B cell (primary cell): ENCODE results near the gene PHKA2. TPM values are rescaled to one million over a fixed set of nuclear protein-coding genes. Genes with fewer than 3 reads are reported as not detected.

Source experiments
- ATAC-seq: fragments of 200-7000 bp; cut with Tn5 transposase; one replicate; pipeline ENCODE4 v1.10.0; 2021; ENCODE audit warnings: low read depth, mild to moderate bottlenecking, moderate number of reproducible peaks, moderate library complexity
- CTCF ChIA-PET: fragments of 350-600 bp; sonication (Branson Sonifier 250); formaldehyde crosslinking; loops from one replicate; lab custom pipeline; 2021; ENCODE audit warnings: antibody characterized with exemption, inconsistent platforms; lab: Charles Lee
- POLR2A ChIA-PET: fragments of 350-600 bp; sonication (Branson Sonifier 250); formaldehyde crosslinking; loops from one replicate; lab custom pipeline; 2021; ENCODE audit warnings: antibody characterized with exemption; lab: Charles Lee
- DNase-seq: peaks from one replicate; pipeline ENCODE4 v3.0.0; 2013
- H2AFZ ChIP-seq: 2 replicates; pipeline ENCODE4 v1.6.1; 2012; ENCODE audit warnings: mild to moderate bottlenecking, low read depth, low read length; ENCODE audit not compliant: insufficient read depth, poor library complexity, severe bottlenecking
- H3K27ac ChIP-seq, 2 donors: 1 replicate in 1 of 2; 2 replicates in 1 of 2; pipeline ENCODE4 v1.5.1; 2012 to 2013; ENCODE audit warnings: low read length in 2 of 2, mild to moderate bottlenecking in 2 of 2, moderate library complexity in 1 of 2
- H3K27me3 ChIP-seq, 4 experiments: fragments of 200-600 bp in 1 of 4; sonication (generic) in 1 of 4; replicated peaks in 1 of 4; 1 replicate in 2 of 4; 2 replicates in 2 of 4; pipeline versions ENCODE4 v1.6.1 to v1.7.0; 2013 to 2016; ENCODE audit warnings: low read length in 3 of 4, mild to moderate bottlenecking in 2 of 4, mixed read lengths in 1 of 4, moderate library complexity in 1 of 4; ENCODE audit not compliant: insufficient read depth in 4 of 4, control insufficient read depth in 3 of 4; ENCODE audit errors: control extremely low read depth in 1 of 4
- H3K36me3 ChIP-seq, 2 experiments: replicated peaks in 1 of 2; 1 replicate in 1 of 2; 2 replicates in 1 of 2; pipeline versions ENCODE4 v1.6.1 to v1.7.1; 2013; ENCODE audit warnings: low read length in 1 of 2; ENCODE audit not compliant: insufficient read depth in 2 of 2, control insufficient read depth in 1 of 2; ENCODE audit errors: control extremely low read depth in 1 of 2, extremely low read depth in 1 of 2
- H3K4me1 ChIP-seq, 2 donors: fragments of 200-600 bp in 1 of 2; sonication (generic) in 1 of 2; 1 replicate in 1 of 2; 2 replicates in 1 of 2; pipeline versions ENCODE4 v1.5.1 to v1.6.1; 2013 to 2017; ENCODE audit warnings: low read length in 2 of 2; ENCODE audit not compliant: control insufficient read depth in 2 of 2, insufficient read depth in 2 of 2
- H3K4me2 ChIP-seq: replicated peaks from 2 replicates; pipeline ENCODE3; 2012; ENCODE audit warnings: mild to moderate bottlenecking, low read depth, low read length; ENCODE audit not compliant: poor library complexity, severe bottlenecking
- H3K4me3 ChIP-seq, 5 experiments: fragments of 200-600 bp in 1 of 5; sonication (generic) in 1 of 5; 1 replicate in 3 of 5; 2 replicates in 2 of 5; pipeline versions ENCODE4 v1.5.1 to v1.7.0; 2011 to 2016; ENCODE audit warnings: low read length in 4 of 5, mild to moderate bottlenecking in 4 of 5, low read depth in 2 of 5, control low read depth in 1 of 5, moderate library complexity in 1 of 5; ENCODE audit not compliant: insufficient read depth in 1 of 5; ENCODE audit errors: control extremely low read depth in 1 of 5, extremely low read depth in 1 of 5
- H3K79me2 ChIP-seq: fragments of 200-600 bp; sonication (generic); one replicate; pipeline ENCODE4 v1.6.0; 2016; ENCODE audit warnings: low read length; ENCODE audit not compliant: control insufficient read depth, insufficient read depth
- H3K9ac ChIP-seq: fragments of 200-600 bp; sonication (generic); 2 replicates; pipeline ENCODE4 v1.6.1; 2017; ENCODE audit warnings: mild to moderate bottlenecking, low read length, moderate library complexity
- H3K9me3 ChIP-seq, 3 donors: one replicate each; pipeline versions ENCODE4 v1.6.1 to v1.7.1; 2013; ENCODE audit warnings: low read length in 2 of 3; ENCODE audit not compliant: control insufficient read depth in 2 of 3, insufficient read depth in 1 of 3; ENCODE audit errors: control extremely low read depth in 1 of 3
- H4K20me1 ChIP-seq: 2 replicates; pipeline ENCODE4 v1.6.0; 2012; ENCODE audit warnings: mild to moderate bottlenecking, low read length; ENCODE audit not compliant: insufficient read depth, control insufficient read depth, poor library complexity, severe bottlenecking
- H3K27ac Mint-ChIP-seq: one replicate; pipeline ENCODE4 v1.8.0; 2021; ENCODE audit warnings: mixed read lengths
- H3K27me3 Mint-ChIP-seq: one replicate; pipeline ENCODE4 v1.8.0; 2021; ENCODE audit warnings: mixed read lengths
- H3K4me1 Mint-ChIP-seq: one replicate; pipeline ENCODE4 v1.8.0; 2021; ENCODE audit warnings: mixed read lengths
- H3K4me3 Mint-ChIP-seq: one replicate; pipeline ENCODE4 v1.8.0; 2021; ENCODE audit warnings: mixed read lengths
- H3K9me3 Mint-ChIP-seq: one replicate; pipeline ENCODE4 v1.8.0; 2022; ENCODE audit warnings: mixed read lengths; ENCODE audit not compliant: insufficient read depth
- CTCF ChIP-seq: fragments of 200-600 bp; IDR thresholded peaks from one replicate; pipeline ENCODE4 v1.8.0; 2022; ENCODE audit warnings: antibody characterized with exemption, mild to moderate bottlenecking
- EZH2 ChIP-seq: IDR thresholded peaks from 2 replicates; pipeline ENCODE4 v1.6.1; 2012; ENCODE audit warnings: borderline replicate concordance, low read depth, mild to moderate bottlenecking, moderate library complexity, low read length; ENCODE audit not compliant: insufficient read depth, poor library complexity, severe bottlenecking
- WGBS: methylation state at CpG from one replicate; pipeline ENCODE4 v1.1.5; 2013; ENCODE audit warnings: missing lambda C conversion rate; ENCODE audit not compliant: insufficient coverage; 5-methylcytosine and 5-hydroxymethylcytosine counted together
- intact Hi-C: fragments of 100-400 bp; cut with micrococcal nuclease; formaldehyde crosslinking; loops from one replicate; pipeline ENCODE4 v1.10.0; 2022
- polyA plus RNA-seq: library from polyadenylated mRNA; depleted of rRNA; stranded (reverse); fragments of >200 nt; gene quantifications from 2 replicates; pipeline ENCODE4 v1.2.3, GENCODE V29; 2012
- total RNA-seq, 2 donors: library from RNA; stranded (reverse); fragments of 120-200 nt in 1 of 2; gene quantifications; 1 replicate in 1 of 2; 2 replicates in 1 of 2; pipeline versions ENCODE4 v1.2.3 to v1.2.4, GENCODE V29; 2013 to 2022

Gene PHKA2
- total and polyA plus RNA-seq, 2 donors (not counting 1 experiment from before 2014, with no cell fraction given) = 54.6 to 60.6 TPM

GRCh38 chrX:19007868-19008267, 24.0 kb upstream of the PHKA2 start:
- DNase-seq (no peak), ATAC-seq (no peak)
- Mint-ChIP-seq H3K4me3 (no peak overlapping the region), H3K9me3 (no peaks in the 10 kb centered on the region), H3K27ac (no peak overlapping the region), H3K27me3 (no peaks in the 10 kb centered on the region), H3K4me1 (no peaks in the 10 kb centered on the region)
- Histone ChIP-seq H3K4me2 (no peak overlapping the region), H4K20me1 (no peaks in the 10 kb centered on the region), H3K36me3 (no peaks in the 10 kb centered on the region), H3K27me3 (no peaks in the 10 kb centered on the region), H3K4me1 (no peaks in the 10 kb centered on the region), H3K4me3 (no peak overlapping the region), H3K9ac (no peak overlapping the region), H3K27ac (no peak overlapping the region), H3K9me3 (no peaks in the 10 kb centered on the region), H3K79me2 (no peaks in the 10 kb centered on the region), H2AFZ (no peak overlapping the region)
- CTCF ChIA-PET = no interaction called here
- no CpG with 5 or more reads among the region's 4 CpGs for WGBS
- POLR2A ChIA-PET = no interaction called here
- TF ChIP-seq CTCF = no peak
- intact Hi-C loops = no loop called here

DNA sequence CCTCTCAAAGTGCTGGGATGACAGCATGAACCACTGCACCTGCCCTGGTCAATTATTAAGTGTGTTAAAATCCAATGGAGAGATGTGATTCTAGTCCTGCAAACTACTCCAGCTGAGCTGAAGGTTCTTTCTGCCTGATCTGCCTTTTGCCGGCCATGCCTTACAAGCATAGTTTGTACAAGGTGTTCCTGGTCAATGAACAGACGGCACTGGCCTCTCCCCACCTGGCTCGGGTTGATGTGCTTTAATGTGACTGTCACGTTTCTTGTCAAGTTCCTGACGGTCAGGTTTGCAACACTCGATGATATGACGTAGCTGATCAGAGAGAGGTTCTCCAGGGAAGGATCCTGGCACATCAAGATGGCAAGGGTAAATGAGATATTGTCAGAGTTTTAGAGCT, 23.1 kb upstream of the PHKA2 start:
- Histone ChIP-seq H3K27me3 (no peaks in the 10 kb centered on the region), H4K20me1 (no peaks in the 10 kb centered on the region), H3K4me2 (no peak overlapping the region), H3K36me3 (no peaks in the 10 kb centered on the region), H2AFZ (no peak overlapping the region), H3K79me2 (no peaks in the 10 kb centered on the region), H3K4me3 (no peak overlapping the region), H3K27ac (no peak overlapping the region), H3K9ac (no peak overlapping the region), H3K9me3 (no peaks in the 10 kb centered on the region), H3K4me1 (no peaks in the 10 kb centered on the region)
- intact Hi-C loops = no loop called here
- TF ChIP-seq EZH2 (no peak), CTCF (no peak)
- Mint-ChIP-seq H3K27me3 (no peaks in the 10 kb centered on the region), H3K9me3 (no peaks in the 10 kb centered on the region), H3K27ac (no peak overlapping the region), H3K4me1 (no peaks in the 10 kb centered on the region), H3K4me3 (no peak overlapping the region)
- 98% methylated on average over 6 of the region's 7 CpGs for WGBS
- CTCF ChIA-PET = no interaction called here
- POLR2A ChIA-PET = no interaction called here
- DNase-seq = no peak
- no peak for ATAC-seq
